ENCODE data around the gene BPIFB4.

DNA sequence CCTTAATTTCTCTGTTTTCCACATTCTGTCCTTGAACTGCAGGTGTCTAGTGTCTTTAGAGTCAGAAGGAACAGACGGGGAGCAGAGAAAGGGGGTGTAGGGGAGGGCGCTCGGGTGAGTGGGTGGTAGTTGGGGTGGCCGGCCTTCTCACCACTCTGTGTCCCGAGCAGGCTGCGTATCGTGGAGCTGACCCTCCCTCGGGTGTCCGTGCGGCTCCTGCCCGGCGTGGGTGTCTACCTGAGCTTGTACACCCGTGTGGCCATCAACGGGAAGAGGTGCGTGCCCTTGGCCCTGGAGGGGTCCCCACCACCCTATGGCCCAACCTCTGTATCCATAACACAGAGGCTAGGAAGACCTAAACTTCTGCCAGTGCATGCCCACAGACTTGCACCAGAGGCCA is 5.3 kb downstream of the BPIFB4 start:
- no peak for TF ChIP-seq EZH2 (IDR thresholded peaks at IDR 0.05)
- TF ChIP-seq POLR2AphosphoS5 (IDR thresholded peaks at IDR 0.05; ENCODE audit: borderline replicate concordance, low read depth, low read length), result no peak
